GM18498 (cell line): ENCODE results near the gene S1PR5.
"Not testable (repeated sequence)": the region's sequence is repeated elsewhere in the genome, so short reads cannot be mapped to it uniquely, and the experiment has no call there.

Experiments used
- ATAC-seq: cut with Tn5 transposase; IDR thresholded peaks from one replicate; pipeline ENCODE4 v1.9.1; 2021; ENCODE audit warnings: mild to moderate bottlenecking, moderate library complexity; ENCODE audit not compliant: unreplicated experiment

Gene S1PR5

GRCh38 chr19:10517361-10517759 lies at the start of gene S1PR5:
Gene S1PR5, minus strand, starts transcription at chr19:10517447. Its CDS starts 2,436 bp downstream, at chr19:10515011.
- no peak for ATAC-seq

- ATAC-seq = no peak
Measured at GRCh38 chr19:10566658-10567410, 49.6 kb upstream of the S1PR5 start.

GRCh38 chr19:10566408-10566657 lies 49.1 kb upstream of the S1PR5 start:
- no peak for ATAC-seq

- ATAC-seq = peak; percentile 47
Measured at GRCh38 chr19:10565567-10566407, 48.5 kb upstream of the S1PR5 start, which contains the start of gene KRI1. Gene KRI1, minus strand, starts transcription at chr19:10566010. Its CDS starts 11 bp downstream, at chr19:10565999.

GRCh38 chr19:10565028-10565566 lies 47.9 kb upstream of the S1PR5 start:
- no peak for ATAC-seq

GRCh38 chr19:10562609-10563008 lies 45.4 kb upstream of the S1PR5 start:
- ATAC-seq = no peak

GRCh38 chr19:10560154-10560553 lies 42.9 kb upstream of the S1PR5 start:
- no peak for ATAC-seq

- no peak for ATAC-seq
Measured at GRCh38 chr19:10557603-10558197, 40.5 kb upstream of the S1PR5 start.

GRCh38 chr19:10555610-10555973 lies 38.3 kb upstream of the S1PR5 start:
- ATAC-seq = no peak

GRCh38 chr19:10554760-10555609 lies 37.7 kb upstream of the S1PR5 start:
- ATAC-seq = no peak

GRCh38 chr19:10553943-10554381 lies 36.7 kb upstream of the S1PR5 start:
- no peak for ATAC-seq

GRCh38 chr19:10553087-10553667 lies 35.9 kb upstream of the S1PR5 start:
- ATAC-seq = no peak

GRCh38 chr19:10552510-10553053 lies 35.3 kb upstream of the S1PR5 start:
- ATAC-seq = no peak

- no peak for ATAC-seq
Measured at GRCh38 chr19:10551698-10552301, 34.6 kb upstream of the S1PR5 start.

- not testable (repeated sequence) for ATAC-seq
Measured at GRCh38 chr19:10551006-10551405, 33.8 kb upstream of the S1PR5 start.

GRCh38 chr19:10550336-10550735 lies 33.1 kb upstream of the S1PR5 start:
- no peak for ATAC-seq

GRCh38 chr19:10549733-10550132 lies 32.5 kb upstream of the S1PR5 start:
- no peak for ATAC-seq

- ATAC-seq = no peak
Measured at GRCh38 chr19:10548746-10549276, 31.6 kb upstream of the S1PR5 start.

- no peak for ATAC-seq
Measured at GRCh38 chr19:10546817-10547216, 29.6 kb upstream of the S1PR5 start.
